Neural progenitor cell (in vitro differentiated cells): Measurements from ENCODE around the gene AUTS2. TPM values are rescaled to one million over a fixed set of nuclear protein-coding genes. Genes with fewer than 3 reads are reported as not detected.

Source experiments
- DNase-seq: peaks from one replicate; pipeline ENCODE4 v3.0.0-alpha.2; 2016; ENCODE audit warnings: low spot score
- H2AFZ ChIP-seq: fragments of 200-600 bp; sonication (generic); replicated peaks from 2 replicates; pipeline ENCODE4 v1.6.1; 2016; ENCODE audit warnings: antibody characterized with exemption
- H3F3A ChIP-seq: fragments of 200-600 bp; sonication (generic); 2 replicates; pipeline ENCODE4 v1.6.1; 2016; ENCODE audit warnings: antibody characterized with exemption, low read depth
- H3K27ac ChIP-seq: fragments of 200-600 bp; sonication (generic); 2 replicates; pipeline ENCODE4 v1.5.1; 2016; ENCODE audit warnings: mild to moderate bottlenecking
- H3K27me3 ChIP-seq: fragments of 200-600 bp; sonication (generic); 2 replicates; pipeline ENCODE4 v1.6.1; 2016; ENCODE audit warnings: mild to moderate bottlenecking, moderate library complexity
- H3K36me3 ChIP-seq: fragments of 200-600 bp; sonication (generic); 2 replicates; pipeline ENCODE4 v1.5.1; 2016
- H3K4me1 ChIP-seq: fragments of 200-600 bp; sonication (generic); 2 replicates; pipeline ENCODE4 v1.6.1; 2016; ENCODE audit warnings: mixed run types
- H3K4me2 ChIP-seq: fragments of 200-600 bp; sonication (generic); 2 replicates; pipeline ENCODE4 v1.6.1; 2016
- H3K4me3 ChIP-seq: fragments of 200-600 bp; sonication (generic); 2 replicates; pipeline ENCODE4 v1.5.1; 2016
- H3K79me2 ChIP-seq: fragments of 200-600 bp; sonication (generic); 2 replicates; pipeline ENCODE4 v1.6.1; 2016; ENCODE audit warnings: low read depth
- H3K9ac ChIP-seq: fragments of 200-600 bp; sonication (generic); 2 replicates; pipeline ENCODE4 v1.6.1; 2016
- H3K9me3 ChIP-seq: fragments of 200-600 bp; sonication (generic); 2 replicates; pipeline ENCODE4 v1.5.1; 2016; ENCODE audit warnings: low read depth
- H4K20me1 ChIP-seq: fragments of 200-600 bp; sonication (generic); 2 replicates; pipeline ENCODE4 v1.6.1; 2016; ENCODE audit warnings: low read depth
- H3K27ac Mint-ChIP-seq: 3 replicates; pipeline ENCODE4 v1.8.0; 2021; ENCODE audit warnings: mixed read lengths
- H3K27me3 Mint-ChIP-seq: 2 replicates; pipeline ENCODE4 v1.8.0; 2022; ENCODE audit warnings: low read depth, mild to moderate bottlenecking, inconsistent platforms, moderate library complexity, mixed read lengths; ENCODE audit not compliant: insufficient read depth
- H3K36me3 Mint-ChIP-seq: 3 replicates; pipeline ENCODE4 v1.8.0; 2021; ENCODE audit warnings: mixed read lengths
- H3K4me1 Mint-ChIP-seq: 3 replicates; pipeline ENCODE4 v1.8.0; 2021; ENCODE audit warnings: mixed read lengths
- H3K4me3 Mint-ChIP-seq: 3 replicates; pipeline ENCODE4 v1.8.0; 2021; ENCODE audit warnings: mild to moderate bottlenecking, moderate library complexity, mixed read lengths
- H3K9me3 Mint-ChIP-seq: 3 replicates; pipeline ENCODE4 v1.8.0; 2020; ENCODE audit warnings: mixed read lengths
- CTCF ChIP-seq: fragments of 200-600 bp; sonication (generic); IDR thresholded peaks from 2 replicates; pipeline ENCODE4 v1.5.1; 2017; ENCODE audit warnings: antibody characterized with exemption, mild to moderate bottlenecking
- EZH2 ChIP-seq: fragments of 200-600 bp; sonication (generic); IDR thresholded peaks from 2 replicates; pipeline ENCODE4 v1.6.1; 2017; ENCODE audit warnings: antibody characterized with exemption, mild to moderate bottlenecking, moderate library complexity
- EZH2phosphoT487 ChIP-seq: fragments of 200-600 bp; sonication (generic); IDR thresholded peaks from 2 replicates; pipeline ENCODE4 v1.6.1; 2017; ENCODE audit warnings: antibody characterized with exemption
- total RNA-seq: library from RNA; depleted of rRNA; stranded (reverse); fragments of >200 nt; gene quantifications from 2 replicates; pipeline ENCODE4 v1.2.3, GENCODE V29; 2015; ENCODE audit warnings: low replicate concordance

The AUTS2 gene
- total RNA-seq, 1 donor from 2014 or later: 50.0 TPM

- no peaks in the 10 kb centered on the region for H3K9me3 Mint-ChIP-seq
- peaks cover 46% of the 10 kb centered on the region for H3K4me1 ChIP-seq
- H3K36me3 Mint-ChIP-seq: peaks cover 1% of the 10 kb centered on the region
- DNase-seq: no peak
- H3K4me1 Mint-ChIP-seq: peaks cover 40% of the 10 kb centered on the region
- H3K27me3 Mint-ChIP-seq: peaks cover 5% of the 10 kb centered on the region
- H3K4me3 ChIP-seq: no peak overlapping the region
- no peak overlapping the region for H3K4me2 ChIP-seq
- peaks cover 45% of the 10 kb centered on the region for H3F3A ChIP-seq
- no peak for TF ChIP-seq CTCF
- no peak for TF ChIP-seq EZH2phosphoT487
- TF ChIP-seq EZH2: no peak
- no peaks in the 10 kb centered on the region for H3K27me3 ChIP-seq
- no peaks in the 10 kb centered on the region for H3K79me2 ChIP-seq
- no peak overlapping the region for H2AFZ ChIP-seq
- H4K20me1 ChIP-seq: peaks cover 12% of the 10 kb centered on the region
- H3K27ac ChIP-seq: no peak overlapping the region
- no peaks in the 10 kb centered on the region for H3K9me3 ChIP-seq
- no peak overlapping the region for H3K9ac ChIP-seq
- H3K36me3 ChIP-seq: no peaks in the 10 kb centered on the region
- H3K4me3 Mint-ChIP-seq: no peak overlapping the region
- H3K27ac Mint-ChIP-seq: no peak overlapping the region
Measured at GRCh38 chr7:70660154-70660818, 1062.0 kb downstream of the AUTS2 start.

DNA sequence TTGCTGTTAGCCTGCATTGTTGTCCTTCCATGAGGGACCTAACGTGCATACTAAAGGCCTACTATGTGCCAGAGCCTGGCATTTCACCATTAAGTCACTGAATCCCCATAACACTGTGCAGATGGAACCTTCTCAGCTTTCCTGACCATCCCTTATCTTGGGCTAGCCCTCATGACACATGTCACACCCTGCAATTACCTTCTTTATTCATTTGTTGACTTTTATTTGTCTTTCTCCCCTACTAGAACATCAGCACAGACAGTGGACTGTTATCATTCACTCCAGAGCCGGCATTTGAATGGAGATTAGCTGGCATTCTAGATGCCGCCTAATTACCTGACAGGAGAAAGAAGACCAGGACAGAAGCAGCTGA, 1062.5 kb downstream of the AUTS2 start:
- Histone ChIP-seq H3K79me2 (no peaks in the 10 kb centered on the region), H3K27ac (no peak overlapping the region), H3K36me3 (no peaks in the 10 kb centered on the region), H3K9me3 (no peaks in the 10 kb centered on the region), H3K27me3 (no peaks in the 10 kb centered on the region), H3K4me1 (peaks cover 46% of the 10 kb centered on the region), H2AFZ (no peak overlapping the region), H4K20me1 (peaks cover 12% of the 10 kb centered on the region), H3K9ac (no peak overlapping the region), H3K4me2 (no peak overlapping the region), H3F3A (peaks cover 45% of the 10 kb centered on the region), H3K4me3 (no peak overlapping the region)
- peaks cover 5% of the 10 kb centered on the region for H3K27me3 Mint-ChIP-seq
- H3K4me1 Mint-ChIP-seq: peaks cover 40% of the 10 kb centered on the region
- H3K27ac Mint-ChIP-seq: no peak overlapping the region
- H3K36me3 Mint-ChIP-seq: peaks cover 1% of the 10 kb centered on the region
- DNase-seq: no peak
- no peaks in the 10 kb centered on the region for H3K9me3 Mint-ChIP-seq
- TF ChIP-seq CTCF: no peak
- no peak for TF ChIP-seq EZH2phosphoT487
- TF ChIP-seq EZH2: no peak
- no peak overlapping the region for H3K4me3 Mint-ChIP-seq

DNA sequence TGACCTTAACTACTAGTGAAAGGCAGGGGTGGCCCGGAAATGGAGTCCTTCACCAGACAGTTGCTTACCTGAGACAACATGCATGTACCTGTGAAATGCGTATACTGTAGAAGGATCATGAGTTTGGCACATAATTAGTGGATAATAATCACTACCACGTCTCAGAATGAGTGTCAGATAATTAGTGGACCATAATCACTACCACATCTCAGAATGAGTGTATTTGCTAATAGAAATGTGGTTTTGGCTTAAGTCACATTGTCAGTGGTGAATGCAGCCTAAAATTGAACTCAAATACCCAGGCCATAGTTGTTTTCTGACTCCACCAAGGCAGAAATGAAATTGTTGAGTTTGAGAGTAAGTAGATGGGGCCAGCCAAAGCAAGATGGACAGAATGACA, 1065.4 kb downstream of the AUTS2 start:
- H3K36me3 Mint-ChIP-seq: peaks cover 1% of the 10 kb centered on the region

More for the DNA sequence above, 1065.4 kb downstream of the AUTS2 start:
- no peaks in the 10 kb centered on the region for H3K9me3 ChIP-seq
- peaks cover 27% of the 10 kb centered on the region for H3K4me1 Mint-ChIP-seq
- no peak overlapping the region for H3K4me3 ChIP-seq
- H2AFZ ChIP-seq: no peak overlapping the region
- peaks cover 4% of the 10 kb centered on the region for H4K20me1 ChIP-seq
- H3K27me3 ChIP-seq: no peaks in the 10 kb centered on the region
- no peak overlapping the region for H3K27ac ChIP-seq
- no peak overlapping the region for H3K4me3 Mint-ChIP-seq
- no peaks in the 10 kb centered on the region for H3K9me3 Mint-ChIP-seq
- no peak overlapping the region for H3K4me2 ChIP-seq
- no peaks in the 10 kb centered on the region for H3K79me2 ChIP-seq
- peaks cover 30% of the 10 kb centered on the region for H3F3A ChIP-seq
- H3K36me3 ChIP-seq: no peaks in the 10 kb centered on the region
- no peak for DNase-seq
- H3K9ac ChIP-seq: no peak overlapping the region
- no peak overlapping the region for H3K27ac Mint-ChIP-seq
- peaks cover 36% of the 10 kb centered on the region for H3K4me1 ChIP-seq
- H3K27me3 Mint-ChIP-seq: peaks cover 5% of the 10 kb centered on the region
- TF ChIP-seq CTCF: no peak
- TF ChIP-seq EZH2phosphoT487: no peak
- TF ChIP-seq EZH2: no peak
